ENCODE data around the gene SNX18. TPM values are rescaled to one million over a fixed set of nuclear protein-coding genes. Genes with fewer than 3 reads are reported as not detected.

Gene SNX18
- polyA plus RNA-seq, 1 donor (not counting 4 experiments of a cell fraction or from before 2014, with no cell fraction given), result 7.4 TPM

GRCh38 chr5:54539001-54539400 lies 21.4 kb downstream of the SNX18 start:
- TF ChIP-seq, protein P1, sequence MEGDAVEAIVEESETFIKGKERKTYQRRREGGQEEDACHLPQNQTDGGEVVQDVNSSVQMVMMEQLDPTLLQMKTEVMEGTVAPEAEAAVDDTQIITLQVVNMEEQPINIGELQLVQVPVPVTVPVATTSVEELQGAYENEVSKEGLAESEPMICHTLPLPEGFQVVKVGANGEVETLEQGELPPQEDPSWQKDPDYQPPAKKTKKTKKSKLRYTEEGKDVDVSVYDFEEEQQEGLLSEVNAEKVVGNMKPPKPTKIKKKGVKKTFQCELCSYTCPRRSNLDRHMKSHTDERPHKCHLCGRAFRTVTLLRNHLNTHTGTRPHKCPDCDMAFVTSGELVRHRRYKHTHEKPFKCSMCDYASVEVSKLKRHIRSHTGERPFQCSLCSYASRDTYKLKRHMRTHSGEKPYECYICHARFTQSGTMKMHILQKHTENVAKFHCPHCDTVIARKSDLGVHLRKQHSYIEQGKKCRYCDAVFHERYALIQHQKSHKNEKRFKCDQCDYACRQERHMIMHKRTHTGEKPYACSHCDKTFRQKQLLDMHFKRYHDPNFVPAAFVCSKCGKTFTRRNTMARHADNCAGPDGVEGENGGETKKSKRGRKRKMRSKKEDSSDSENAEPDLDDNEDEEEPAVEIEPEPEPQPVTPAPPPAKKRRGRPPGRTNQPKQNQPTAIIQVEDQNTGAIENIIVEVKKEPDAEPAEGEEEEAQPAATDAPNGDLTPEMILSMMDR (optimal IDR thresholded peaks at IDR 0.05 in 1 of 3, IDR thresholded peaks at IDR 0.05 in 1 of 3, conservative IDR thresholded peaks at IDR 0.05 in 1 of 3; ENCODE audit: extremely low read depth in 1 of 3, insufficient read depth in 2 of 3, low read length in 3 of 3), result no peak
- TF ChIP-seq EZH2 (IDR thresholded peaks at IDR 0.05; ENCODE audit: low read length), result no peak
- dilution Hi-C loops (cut with MboI; ENCODE audit: extremely low pct_ligation_motif_present, low sequenced_read_pairs), result no loop called here
- no peak overlapping the region for H3K4me2 ChIP-seq (ENCODE audit: control insufficient read depth, extremely low read depth, insufficient read depth, low read depth, low read length)
- H3K9ac ChIP-seq (ENCODE audit: control insufficient read depth, extremely low read depth, insufficient read depth, low read length), result no peak overlapping the region
- no peak overlapping the region for H3K4me3 ChIP-seq (ENCODE audit: control insufficient read depth in 2 of 3, extremely low read depth in 1 of 3, insufficient read depth in 2 of 3, low read depth in 1 of 3, low read length in 3 of 3)
- H2AFZ ChIP-seq (ENCODE audit: control insufficient read depth, low read length), result no peak overlapping the region
- H4K20me1 ChIP-seq (ENCODE audit: control insufficient read depth, extremely low read depth, insufficient read depth, low read length), result no peaks in the 10 kb centered on the region
- no peaks in the 10 kb centered on the region for H3K4me1 ChIP-seq (ENCODE audit: control insufficient read depth, extremely low read depth, insufficient read depth, low read length)
- no peaks in the 10 kb centered on the region for H3K36me3 ChIP-seq (ENCODE audit: control insufficient read depth in 2 of 2, extremely low read depth in 1 of 2, insufficient read depth in 2 of 2, low read length in 2 of 2)
- DNase-seq (ENCODE audit: low read depth, low spot score), result no peak
- FAIRE-seq, result no peak
- H3K27ac ChIP-seq (ENCODE audit: control insufficient read depth, insufficient read depth, low read length), result no peak overlapping the region
- H3K9me1 ChIP-seq (ENCODE audit: control insufficient read depth, extremely low read depth, insufficient read depth, low read length), result no peaks in the 10 kb centered on the region
- no peaks in the 10 kb centered on the region for H3K9me3 ChIP-seq (ENCODE audit: control insufficient read depth, low read depth, low read length)
- H3K79me2 ChIP-seq (ENCODE audit: control insufficient read depth, insufficient read depth, low read length), result peaks cover 5% of the 10 kb centered on the region
- no peaks in the 10 kb centered on the region for H3K27me3 ChIP-seq (ENCODE audit: control insufficient read depth, extremely low read depth, insufficient read depth, low read length)

- no peaks in the 10 kb centered on the region for H4K20me1 ChIP-seq (ENCODE audit: control insufficient read depth, extremely low read depth, insufficient read depth, low read length)
- no peak overlapping the region for H3K9ac ChIP-seq (ENCODE audit: control insufficient read depth, extremely low read depth, insufficient read depth, low read length)
- H3K4me2 ChIP-seq (ENCODE audit: control insufficient read depth, extremely low read depth, insufficient read depth, low read depth, low read length), result no peak overlapping the region
- DNase-seq (ENCODE audit: low read depth, low spot score), result no peak
- no peak for FAIRE-seq
- no peak overlapping the region for H3K27ac ChIP-seq (ENCODE audit: control insufficient read depth, insufficient read depth, low read length)
- no peaks in the 10 kb centered on the region for H3K9me3 ChIP-seq (ENCODE audit: control insufficient read depth, low read depth, low read length)
- no peak overlapping the region for H2AFZ ChIP-seq (ENCODE audit: control insufficient read depth, low read length)
- H3K36me3 ChIP-seq (ENCODE audit: control insufficient read depth in 2 of 2, extremely low read depth in 1 of 2, insufficient read depth in 2 of 2, low read length in 2 of 2), result no peaks in the 10 kb centered on the region
- dilution Hi-C loops (cut with MboI; ENCODE audit: extremely low pct_ligation_motif_present, low sequenced_read_pairs), result no loop called here
- H3K4me1 ChIP-seq (ENCODE audit: control insufficient read depth, extremely low read depth, insufficient read depth, low read length), result no peaks in the 10 kb centered on the region
- no peak overlapping the region for H3K4me3 ChIP-seq (ENCODE audit: control insufficient read depth in 2 of 3, extremely low read depth in 1 of 3, insufficient read depth in 2 of 3, low read depth in 1 of 3, low read length in 3 of 3)
- TF ChIP-seq, protein P1 (optimal IDR thresholded peaks at IDR 0.05 in 1 of 3, IDR thresholded peaks at IDR 0.05 in 1 of 3, conservative IDR thresholded peaks at IDR 0.05 in 1 of 3; ENCODE audit: extremely low read depth in 1 of 3, insufficient read depth in 2 of 3, low read length in 3 of 3), result no peak
- TF ChIP-seq EZH2 (IDR thresholded peaks at IDR 0.05; ENCODE audit: low read length), result no peak
- H3K9me1 ChIP-seq (ENCODE audit: control insufficient read depth, extremely low read depth, insufficient read depth, low read length), result no peaks in the 10 kb centered on the region
- H3K27me3 ChIP-seq (ENCODE audit: control insufficient read depth, extremely low read depth, insufficient read depth, low read length), result no peaks in the 10 kb centered on the region
- peaks cover 5% of the 10 kb centered on the region for H3K79me2 ChIP-seq (ENCODE audit: control insufficient read depth, insufficient read depth, low read length)
Measured at GRCh38 chr5:54540286-54540685, 22.7 kb downstream of the SNX18 start.

All from keratinocyte (primary cell).